SU-DHL-6 (cell line): ENCODE measurements around the gene INTS7.

ENCODE experiments used
- EZH2phosphoT487 ChIP-seq: fragments of 200-600 bp; sonication (generic), shearing (Covaris generic); conservative IDR thresholded peaks from 2 replicates; pipeline ENCODE4 v1.6.1; 2018; ENCODE audit warnings: mild to moderate bottlenecking, antibody characterized with exemption, low read length, moderate library complexity, mixed read lengths
- TF ChIP-seq, protein P1 (sequence below): fragments of 200-600 bp; sonication (generic); IDR thresholded peaks from one replicate; pipeline ENCODE4 v1.5.1; 2017; ENCODE audit warnings: antibody characterized with exemption, mild to moderate bottlenecking, low read length, moderate library complexity; ENCODE audit not compliant: insufficient read depth, poor library complexity, severe bottlenecking

- TF ChIP-seq EZH2phosphoT487 = no peak
- TF ChIP-seq, protein P1, sequence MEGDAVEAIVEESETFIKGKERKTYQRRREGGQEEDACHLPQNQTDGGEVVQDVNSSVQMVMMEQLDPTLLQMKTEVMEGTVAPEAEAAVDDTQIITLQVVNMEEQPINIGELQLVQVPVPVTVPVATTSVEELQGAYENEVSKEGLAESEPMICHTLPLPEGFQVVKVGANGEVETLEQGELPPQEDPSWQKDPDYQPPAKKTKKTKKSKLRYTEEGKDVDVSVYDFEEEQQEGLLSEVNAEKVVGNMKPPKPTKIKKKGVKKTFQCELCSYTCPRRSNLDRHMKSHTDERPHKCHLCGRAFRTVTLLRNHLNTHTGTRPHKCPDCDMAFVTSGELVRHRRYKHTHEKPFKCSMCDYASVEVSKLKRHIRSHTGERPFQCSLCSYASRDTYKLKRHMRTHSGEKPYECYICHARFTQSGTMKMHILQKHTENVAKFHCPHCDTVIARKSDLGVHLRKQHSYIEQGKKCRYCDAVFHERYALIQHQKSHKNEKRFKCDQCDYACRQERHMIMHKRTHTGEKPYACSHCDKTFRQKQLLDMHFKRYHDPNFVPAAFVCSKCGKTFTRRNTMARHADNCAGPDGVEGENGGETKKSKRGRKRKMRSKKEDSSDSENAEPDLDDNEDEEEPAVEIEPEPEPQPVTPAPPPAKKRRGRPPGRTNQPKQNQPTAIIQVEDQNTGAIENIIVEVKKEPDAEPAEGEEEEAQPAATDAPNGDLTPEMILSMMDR = no peak
Measured at GRCh38 chr1:211985556-211986264, 49.6 kb downstream of the INTS7 start.
